ENCODE results near the gene TEX29.

Gene TEX29

GRCh38 chr13:111392486-111392885 is 72.0 kb downstream of the TEX29 start:
- Histone ChIP-seq H3K27ac (ENCODE audit: low read length) (no peak overlapping the region), H3K4me1 (ENCODE audit: control insufficient read depth in 1 of 2, insufficient read depth in 2 of 2, low read length in 2 of 2) (no peaks in the 10 kb centered on the region), H3K4me3 (ENCODE audit: low read depth in 1 of 2, low read length in 2 of 2) (no peak overlapping the region), H3K36me3 (ENCODE audit: control insufficient read depth in 1 of 2, insufficient read depth in 2 of 2, low read length in 2 of 2) (no peaks in the 10 kb centered on the region), H3K9me3 (ENCODE audit: control insufficient read depth in 1 of 2, low read length in 2 of 2) (no peaks in the 10 kb centered on the region), H3K27me3 (ENCODE audit: low read depth, low read length) (no peaks in the 10 kb centered on the region)

GRCh38 chr13:111393221-111393790 is 72.9 kb downstream of the TEX29 start:
- no peaks in the 10 kb centered on the region for H3K27me3 ChIP-seq (ENCODE audit: low read depth, low read length)
- H3K4me1 ChIP-seq (ENCODE audit: control insufficient read depth in 1 of 2, insufficient read depth in 2 of 2, low read length in 2 of 2): no peaks in the 10 kb centered on the region
- H3K36me3 ChIP-seq (ENCODE audit: control insufficient read depth in 1 of 2, insufficient read depth in 2 of 2, low read length in 2 of 2): no peaks in the 10 kb centered on the region
- H3K4me3 ChIP-seq (ENCODE audit: low read depth in 1 of 2, low read length in 2 of 2): no peak overlapping the region
- no peaks in the 10 kb centered on the region for H3K9me3 ChIP-seq (ENCODE audit: control insufficient read depth in 1 of 2, low read length in 2 of 2)
- H3K27ac ChIP-seq (ENCODE audit: low read length): no peak overlapping the region
